ENCODE results near the gene PTGFR. TPM values are rescaled to one million over a fixed set of nuclear protein-coding genes. Genes with fewer than 3 reads are reported as not detected.

PTGFR gene
- total RNA-seq, 1 donor from 2014 or later = 0.26 TPM

DNA sequence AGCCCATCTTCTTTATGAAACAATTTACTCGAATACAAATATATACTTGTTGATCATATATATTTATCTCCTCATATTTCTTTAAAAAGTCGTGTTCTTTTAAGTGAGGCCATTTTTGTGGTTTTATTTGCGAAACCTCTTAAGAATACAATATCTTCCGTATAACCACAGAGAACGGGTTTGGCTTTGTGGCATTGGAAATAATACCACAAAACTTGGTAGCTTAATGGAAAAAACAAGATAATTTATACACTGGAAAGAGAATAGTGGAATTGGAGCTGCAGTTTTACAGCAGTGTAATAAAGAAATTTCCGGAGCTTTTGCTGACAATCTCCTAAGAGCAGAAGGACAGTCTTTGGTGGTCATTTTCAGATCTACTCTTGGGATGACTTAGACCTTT, 29.4 kb downstream of the PTGFR start:
- Histone ChIP-seq H3K27me3 (ENCODE audit: control insufficient read depth, insufficient read depth, low read length) (no peaks in the 10 kb centered on the region), H3K4me3 (ENCODE audit: low read depth, low read length) (no peak overlapping the region), H3K36me3 (ENCODE audit: control insufficient read depth, insufficient read depth, low read length) (no peaks in the 10 kb centered on the region)
- TF ChIP-seq, protein P1, sequence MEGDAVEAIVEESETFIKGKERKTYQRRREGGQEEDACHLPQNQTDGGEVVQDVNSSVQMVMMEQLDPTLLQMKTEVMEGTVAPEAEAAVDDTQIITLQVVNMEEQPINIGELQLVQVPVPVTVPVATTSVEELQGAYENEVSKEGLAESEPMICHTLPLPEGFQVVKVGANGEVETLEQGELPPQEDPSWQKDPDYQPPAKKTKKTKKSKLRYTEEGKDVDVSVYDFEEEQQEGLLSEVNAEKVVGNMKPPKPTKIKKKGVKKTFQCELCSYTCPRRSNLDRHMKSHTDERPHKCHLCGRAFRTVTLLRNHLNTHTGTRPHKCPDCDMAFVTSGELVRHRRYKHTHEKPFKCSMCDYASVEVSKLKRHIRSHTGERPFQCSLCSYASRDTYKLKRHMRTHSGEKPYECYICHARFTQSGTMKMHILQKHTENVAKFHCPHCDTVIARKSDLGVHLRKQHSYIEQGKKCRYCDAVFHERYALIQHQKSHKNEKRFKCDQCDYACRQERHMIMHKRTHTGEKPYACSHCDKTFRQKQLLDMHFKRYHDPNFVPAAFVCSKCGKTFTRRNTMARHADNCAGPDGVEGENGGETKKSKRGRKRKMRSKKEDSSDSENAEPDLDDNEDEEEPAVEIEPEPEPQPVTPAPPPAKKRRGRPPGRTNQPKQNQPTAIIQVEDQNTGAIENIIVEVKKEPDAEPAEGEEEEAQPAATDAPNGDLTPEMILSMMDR (IDR thresholded peaks at IDR 0.05; ENCODE audit: insufficient read depth, low read length, severe bottlenecking) = no peak
- DNase-seq (ENCODE audit: low read depth) = no peak
- no peak for FAIRE-seq

DNA sequence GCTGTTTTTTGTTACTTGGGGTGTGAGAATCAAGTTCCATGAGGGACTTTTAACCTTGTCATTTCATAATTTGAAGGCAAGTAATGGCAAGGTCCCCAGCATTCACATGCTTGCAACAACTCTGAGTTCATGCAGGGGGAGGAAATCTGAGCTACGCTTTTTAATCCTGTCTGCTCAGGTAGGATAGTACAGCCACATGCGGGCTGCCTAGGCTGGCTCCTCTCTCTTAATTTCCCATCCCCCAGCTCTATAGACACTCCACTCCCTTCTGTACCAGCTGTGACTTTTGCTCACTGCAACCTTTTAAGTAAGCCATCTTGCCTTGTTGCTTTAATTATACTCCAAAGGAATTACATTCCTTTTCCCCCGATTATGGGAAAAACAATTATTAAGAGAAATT, 30.1 kb downstream of the PTGFR start:
- Histone ChIP-seq H3K27me3 (ENCODE audit: control insufficient read depth, insufficient read depth, low read length) (no peaks in the 10 kb centered on the region), H3K4me3 (ENCODE audit: low read depth, low read length) (no peak overlapping the region), H3K36me3 (ENCODE audit: control insufficient read depth, insufficient read depth, low read length) (no peaks in the 10 kb centered on the region)
- no peak for FAIRE-seq
- TF ChIP-seq, protein P1 (IDR thresholded peaks at IDR 0.05; ENCODE audit: insufficient read depth, low read length, severe bottlenecking) = no peak
- DNase-seq (ENCODE audit: low read depth) = no peak

DNA sequence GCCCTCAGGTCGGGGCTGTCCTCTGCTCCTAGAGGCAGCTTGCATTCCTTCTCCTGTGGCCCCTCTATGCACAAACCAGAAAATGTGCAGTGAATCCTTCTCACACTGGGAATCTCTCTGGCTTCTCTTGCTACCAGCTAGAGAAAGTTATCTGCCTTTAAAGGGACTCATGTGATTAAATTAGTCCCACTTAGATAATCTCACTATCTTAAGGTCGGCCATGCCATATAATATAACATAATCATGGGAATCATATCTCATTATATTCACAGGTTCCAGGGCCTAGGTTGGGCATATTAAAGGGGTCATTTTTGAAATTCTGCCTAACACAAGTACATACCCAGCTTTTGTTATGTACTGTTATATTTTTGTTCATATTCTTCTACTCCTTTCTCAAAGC, 31.4 kb downstream of the PTGFR start:
- FAIRE-seq (no peak), DNase-seq (ENCODE audit: low read depth) (no peak)
- no peak overlapping the region for H3K4me3 ChIP-seq (ENCODE audit: low read depth, low read length)
- H3K27me3 ChIP-seq (ENCODE audit: control insufficient read depth, insufficient read depth, low read length) = no peaks in the 10 kb centered on the region
- TF ChIP-seq, protein P1 (IDR thresholded peaks at IDR 0.05; ENCODE audit: insufficient read depth, low read length, severe bottlenecking) = no peak
- H3K36me3 ChIP-seq (ENCODE audit: control insufficient read depth, insufficient read depth, low read length) = no peaks in the 10 kb centered on the region

DNA sequence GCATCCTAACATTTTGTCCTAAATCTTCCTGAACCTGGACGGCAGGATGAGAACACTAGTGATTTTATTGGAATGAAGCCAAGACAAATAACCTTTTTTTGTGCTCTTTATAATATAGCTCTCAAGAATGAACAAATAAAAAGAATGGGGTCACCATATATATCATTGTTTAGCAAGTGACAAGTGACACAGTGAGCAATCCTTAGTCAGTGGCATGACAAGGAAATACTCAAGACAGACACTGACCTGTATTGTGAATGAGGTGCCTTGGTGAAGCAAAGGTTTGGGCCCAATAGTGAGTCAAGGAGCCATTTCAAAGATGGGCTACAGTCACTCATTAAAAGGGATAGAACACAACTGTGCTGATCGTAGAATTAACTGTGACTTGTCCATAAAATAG, 35.7 kb downstream of the PTGFR start:
- H3K27me3 ChIP-seq (ENCODE audit: control insufficient read depth, insufficient read depth, low read length) = no peaks in the 10 kb centered on the region
- H3K4me3 ChIP-seq (ENCODE audit: low read depth, low read length) = no peak overlapping the region
- TF ChIP-seq, protein P1 (IDR thresholded peaks at IDR 0.05; ENCODE audit: insufficient read depth, low read length, severe bottlenecking) = no peak
- FAIRE-seq = no peak
- no peaks in the 10 kb centered on the region for H3K36me3 ChIP-seq (ENCODE audit: control insufficient read depth, insufficient read depth, low read length)
- DNase-seq (ENCODE audit: low read depth) = no peak

DNA sequence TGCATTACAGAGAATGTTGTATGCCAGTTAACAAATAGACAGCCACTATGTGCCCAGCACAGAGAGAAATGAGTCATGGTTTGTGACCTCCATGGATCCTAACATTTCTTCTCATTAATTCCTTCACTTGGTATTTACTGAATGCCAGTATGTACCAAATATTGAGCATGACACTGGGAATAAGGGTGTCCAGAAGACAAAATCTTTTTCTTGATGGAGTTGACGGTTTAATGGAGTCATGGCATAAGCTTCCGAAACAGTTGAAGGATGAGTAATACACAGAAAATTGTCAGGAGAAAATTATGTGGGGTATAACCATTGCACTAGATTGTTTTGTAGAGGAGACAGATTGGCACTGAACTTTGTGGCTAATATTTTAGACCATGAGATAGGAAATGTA, 36.9 kb downstream of the PTGFR start:
- H3K36me3 ChIP-seq (ENCODE audit: control insufficient read depth, insufficient read depth, low read length) = no peaks in the 10 kb centered on the region
- DNase-seq (ENCODE audit: low read depth) (no peak), FAIRE-seq (no peak)
- no peaks in the 10 kb centered on the region for H3K27me3 ChIP-seq (ENCODE audit: control insufficient read depth, insufficient read depth, low read length)
- TF ChIP-seq, protein P1 (IDR thresholded peaks at IDR 0.05; ENCODE audit: insufficient read depth, low read length, severe bottlenecking) = no peak
- no peak overlapping the region for H3K4me3 ChIP-seq (ENCODE audit: low read depth, low read length)

DNA sequence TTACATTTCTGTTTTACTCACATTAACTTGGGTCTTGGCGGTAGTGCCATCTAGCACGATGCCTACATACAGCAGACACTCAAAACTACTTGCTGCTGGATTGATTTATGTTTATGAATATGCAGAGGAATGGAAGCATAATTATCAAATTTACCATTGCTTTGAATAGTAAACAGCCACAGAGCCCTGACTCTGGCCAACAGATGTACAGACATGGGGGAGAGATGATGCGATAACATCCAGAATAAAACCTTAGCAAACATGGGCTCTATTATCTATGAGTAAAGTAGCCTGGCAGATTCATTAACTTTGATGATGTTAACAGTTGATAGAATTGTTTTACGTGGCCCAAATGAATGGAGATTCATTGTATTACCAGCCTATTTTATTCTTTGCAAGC, 42.8 kb downstream of the PTGFR start:
- no peak for FAIRE-seq
- TF ChIP-seq, protein P1 (IDR thresholded peaks at IDR 0.05; ENCODE audit: insufficient read depth, low read length, severe bottlenecking) = no peak
- H3K4me3 ChIP-seq (ENCODE audit: low read depth, low read length) = no peak overlapping the region
- DNase-seq (ENCODE audit: low read depth) = no peak
- H3K27me3 ChIP-seq (ENCODE audit: control insufficient read depth, insufficient read depth, low read length) = no peaks in the 10 kb centered on the region
- no peaks in the 10 kb centered on the region for H3K36me3 ChIP-seq (ENCODE audit: control insufficient read depth, insufficient read depth, low read length)

Data from bronchial epithelial cell (primary cell).